GM18498 (cell line): ENCODE results near the gene SKA2.
"Not testable (repeated sequence)": the region's sequence is repeated elsewhere in the genome, so short reads cannot be mapped to it uniquely, and the experiment has no call there.

Experiments
- ATAC-seq: cut with Tn5 transposase; IDR thresholded peaks from one replicate; pipeline ENCODE4 v1.9.1; 2021; ENCODE audit warnings: mild to moderate bottlenecking, moderate library complexity; ENCODE audit not compliant: unreplicated experiment

Gene SKA2

GRCh38 chr17:59154721-59155438 is at the start of gene SKA2:
TSS of gene SKA2 (minus strand) at chr17:59155186. CDS start at chr17:59155163, 23 bp downstream.
- peak; percentile 87 for ATAC-seq

- ATAC-seq = no peak
These were observed 47.3 kb upstream of the SKA2 start for GRCh38 chr17:59202320-59202719.

GRCh38 chr17:59199398-59199797 is 44.4 kb upstream of the SKA2 start:
- no peak for ATAC-seq

GRCh38 chr17:59193336-59193862 is 38.4 kb upstream of the SKA2 start:
- no peak for ATAC-seq

GRCh38 chr17:59190806-59191205 is 35.8 kb upstream of the SKA2 start:
- no peak for ATAC-seq

GRCh38 chr17:59186850-59187249 is 31.9 kb upstream of the SKA2 start:
- no peak for ATAC-seq

GRCh38 chr17:59185997-59186396 is 31.0 kb upstream of the SKA2 start:
- ATAC-seq = no peak

GRCh38 chr17:59181481-59181880 is 26.5 kb upstream of the SKA2 start:
- ATAC-seq = no peak

GRCh38 chr17:59180626-59181025 is 25.6 kb upstream of the SKA2 start:
- no peak for ATAC-seq

GRCh38 chr17:59179601-59180000 is 24.6 kb upstream of the SKA2 start:
- not testable (repeated sequence) for ATAC-seq

GRCh38 chr17:59178266-59178985 is 23.4 kb upstream of the SKA2 start:
- ATAC-seq = no peak

GRCh38 chr17:59175076-59175475 is 20.1 kb upstream of the SKA2 start:
- ATAC-seq = no peak

- no peak for ATAC-seq
These were observed 19.7 kb upstream of the SKA2 start for GRCh38 chr17:59174671-59175070.

- no peak for ATAC-seq
These were observed 17.5 kb upstream of the SKA2 start for GRCh38 chr17:59172436-59173004.

GRCh38 chr17:59167571-59168001 is 12.6 kb upstream of the SKA2 start:
- ATAC-seq = no peak

GRCh38 chr17:59165933-59166342 is 11.0 kb upstream of the SKA2 start:
- ATAC-seq = peak; percentile 57

- ATAC-seq = no peak
These were observed 6.5 kb upstream of the SKA2 start for GRCh38 chr17:59161477-59161876.

GRCh38 chr17:59160157-59161025 is 5.4 kb upstream of the SKA2 start:
- no peak for ATAC-seq

GRCh38 chr17:59155439-59156177 is 622 bp upstream of the SKA2 start, which contains the start of gene PRR11:
TSS of gene PRR11 (plus strand) at chr17:59155746. CDS start at chr17:59169753, 14,007 bp downstream.
- peak; percentile 87 for ATAC-seq

GRCh38 chr17:59154292-59154720 is 680 bp downstream of the SKA2 start:
- ATAC-seq = no peak
